HEK293 (cell line): ENCODE data around the gene LZTFL1.

Experiments used
- CTCF ChIA-PET: fragments of 350-600 bp; formaldehyde crosslinking; extraction: SDS; loops from one replicate; lab custom pipeline; 2021; ENCODE audit warnings: antibody characterized with exemption; lab: Yijun Ruan, JAX
- POLR2A ChIA-PET: fragments of 300-600 bp; formaldehyde crosslinking; extraction: SDS; loops from one replicate; lab custom pipeline; 2020; ENCODE audit warnings: antibody characterized with exemption, inconsistent platforms; lab: Yijun Ruan, JAX
- H3K27ac ChIP-seq: fragments of 200-500 bp; sonication (Bioruptor generic); 2 replicates; pipeline ENCODE4 v1.5.1; 2014; ENCODE audit warnings: low read depth, low read length, control low read depth, inconsistent platforms; ENCODE audit errors: extremely low read depth
- H3K36me3 ChIP-seq, 2 experiments: fragments of 200-500 bp in 1 of 2; sonication (Bioruptor generic) in 1 of 2; 1 replicate in 1 of 2; 2 replicates in 1 of 2; pipeline ENCODE4 v1.5.1; 2014 to 2017; ENCODE audit warnings: inconsistent platforms in 2 of 2, low read length in 2 of 2; ENCODE audit not compliant: control insufficient read depth in 2 of 2, insufficient read depth in 1 of 2
- H3K4me1 ChIP-seq: fragments of 200-500 bp; sonication (Bioruptor generic); 2 replicates; pipeline ENCODE4 v1.5.1; 2014; ENCODE audit warnings: mild to moderate bottlenecking, low read length, inconsistent platforms; ENCODE audit not compliant: control insufficient read depth, insufficient read depth
- H3K4me3 ChIP-seq: 2 replicates; pipeline ENCODE4 v1.5.1; 2011; ENCODE audit warnings: low read depth, mild to moderate bottlenecking, control low read depth, low read length, moderate library complexity
- H3K9me3 ChIP-seq: fragments of 200-500 bp; sonication (Bioruptor generic); 2 replicates; pipeline ENCODE4 v1.5.1; 2014; ENCODE audit warnings: low read depth, low read length, inconsistent platforms; ENCODE audit not compliant: control insufficient read depth, insufficient read depth
- GLI2 ChIP-seq: fragments of 450-650 bp; formaldehyde crosslinking; IDR thresholded peaks from 2 replicates; pipeline ENCODE4; 2017; ENCODE audit warnings: missing biosample characterization, missing genetic modification characterization, low read depth, borderline replicate concordance
- ZBTB21 ChIP-seq: fragments of 450-650 bp; formaldehyde crosslinking; IDR thresholded peaks from 2 replicates; pipeline ENCODE4 v1.5.1; 2017; ENCODE audit warnings: missing biosample characterization, missing genetic modification characterization
- ZNF140 ChIP-seq: fragments of 450-650 bp; formaldehyde crosslinking; IDR thresholded peaks from 2 replicates; pipeline ENCODE4 v1.5.1; 2016; ENCODE audit warnings: missing biosample characterization, missing genetic modification characterization
- ZNF280D ChIP-seq: fragments of 450-650 bp; formaldehyde crosslinking; IDR thresholded peaks from 2 replicates; pipeline ENCODE4 v1.5.1; 2016; ENCODE audit warnings: missing biosample characterization, missing genetic modification characterization
- ZNF292 ChIP-seq: fragments of 450-650 bp; formaldehyde crosslinking; IDR thresholded peaks from 2 replicates; pipeline ENCODE4 v1.5.1; 2016; ENCODE audit warnings: low read depth, missing biosample characterization, missing genetic modification characterization, borderline replicate concordance
- ZNF530 ChIP-seq: fragments of 450-650 bp; formaldehyde crosslinking; IDR thresholded peaks from 2 replicates; pipeline ENCODE4 v1.5.1; 2016; ENCODE audit warnings: low read depth, missing biosample characterization, missing genetic modification characterization
- TF ChIP-seq, protein P1 (sequence below): fragments of 450-650 bp; formaldehyde crosslinking; IDR thresholded peaks from 2 replicates; pipeline ENCODE4 v1.5.1; 2016; ENCODE audit warnings: missing biosample characterization, missing genetic modification characterization

Gene LZTFL1

GRCh38 chr3:45773714-45774449, 68.0 kb downstream of the LZTFL1 start:
- Histone ChIP-seq H3K4me1 (no peaks in the 10 kb centered on the region), H3K4me3 (no peak overlapping the region), H3K36me3 (no peaks in the 10 kb centered on the region)
- POLR2A ChIA-PET, result no interaction called here
- no peak for TF ChIP-seq ZNF530 (tag by site-specific recombination)
- TF ChIP-seq ZNF280D (tag by site-specific recombination), result no peak
- TF ChIP-seq ZNF292 (tag by site-specific recombination), result no peak
- TF ChIP-seq ZNF140 (tag by site-specific recombination), result peak; percentile 28; the same call in 1 of the 2 replicates
- no peak for TF ChIP-seq GLI2 (tag by site-specific recombination)
- TF ChIP-seq, protein P1, sequence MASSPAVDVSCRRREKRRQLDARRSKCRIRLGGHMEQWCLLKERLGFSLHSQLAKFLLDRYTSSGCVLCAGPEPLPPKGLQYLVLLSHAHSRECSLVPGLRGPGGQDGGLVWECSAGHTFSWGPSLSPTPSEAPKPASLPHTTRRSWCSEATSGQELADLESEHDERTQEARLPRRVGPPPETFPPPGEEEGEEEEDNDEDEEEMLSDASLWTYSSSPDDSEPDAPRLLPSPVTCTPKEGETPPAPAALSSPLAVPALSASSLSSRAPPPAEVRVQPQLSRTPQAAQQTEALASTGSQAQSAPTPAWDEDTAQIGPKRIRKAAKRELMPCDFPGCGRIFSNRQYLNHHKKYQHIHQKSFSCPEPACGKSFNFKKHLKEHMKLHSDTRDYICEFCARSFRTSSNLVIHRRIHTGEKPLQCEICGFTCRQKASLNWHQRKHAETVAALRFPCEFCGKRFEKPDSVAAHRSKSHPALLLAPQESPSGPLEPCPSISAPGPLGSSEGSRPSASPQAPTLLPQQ, result no peak
- TF ChIP-seq ZBTB21 (tag by site-specific recombination), result no peak
- TF ChIP-seq, all 188 proteins: peak for 1
- CTCF ChIA-PET, result no interaction called here
- Histone ChIP-seq H3K9me3 (no peaks in the 10 kb centered on the region), H3K27ac (no peak overlapping the region)
